HG03378 (cell line): Measurements from ENCODE around the gene STRADA.

Experiments
- ATAC-seq: cut with Tn5 transposase; IDR thresholded peaks from one replicate; pipeline ENCODE4 v1.9.1; 2021; ENCODE audit warnings: mild to moderate bottlenecking, moderate library complexity; ENCODE audit not compliant: unreplicated experiment

STRADA gene

GRCh38 chr17:63741408-63742173, at the start of gene STRADA:
Gene STRADA, minus strand, starts transcription at chr17:63741799. Its CDS starts 13,430 bp downstream, at chr17:63728369.
- ATAC-seq: peak; percentile 82

DNA sequence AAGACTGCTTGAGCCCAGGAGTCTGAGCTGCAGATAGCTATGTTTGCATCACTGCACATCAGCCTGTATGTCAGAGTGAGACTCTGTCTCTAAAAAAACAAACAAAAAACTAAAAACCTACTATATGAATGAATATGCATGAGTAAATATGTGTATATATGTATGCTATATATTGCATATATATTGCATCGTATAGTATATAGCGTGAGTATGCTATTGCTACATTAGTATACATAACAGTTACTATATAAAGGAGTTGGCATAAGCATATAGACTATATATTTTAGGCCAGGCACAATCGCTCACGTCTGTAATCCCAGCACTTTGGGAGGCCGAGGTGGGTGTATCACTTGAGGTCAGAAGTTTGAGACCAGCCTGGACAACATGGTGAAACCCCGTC, 48.5 kb upstream of the STRADA start:
- no peak for ATAC-seq

DNA sequence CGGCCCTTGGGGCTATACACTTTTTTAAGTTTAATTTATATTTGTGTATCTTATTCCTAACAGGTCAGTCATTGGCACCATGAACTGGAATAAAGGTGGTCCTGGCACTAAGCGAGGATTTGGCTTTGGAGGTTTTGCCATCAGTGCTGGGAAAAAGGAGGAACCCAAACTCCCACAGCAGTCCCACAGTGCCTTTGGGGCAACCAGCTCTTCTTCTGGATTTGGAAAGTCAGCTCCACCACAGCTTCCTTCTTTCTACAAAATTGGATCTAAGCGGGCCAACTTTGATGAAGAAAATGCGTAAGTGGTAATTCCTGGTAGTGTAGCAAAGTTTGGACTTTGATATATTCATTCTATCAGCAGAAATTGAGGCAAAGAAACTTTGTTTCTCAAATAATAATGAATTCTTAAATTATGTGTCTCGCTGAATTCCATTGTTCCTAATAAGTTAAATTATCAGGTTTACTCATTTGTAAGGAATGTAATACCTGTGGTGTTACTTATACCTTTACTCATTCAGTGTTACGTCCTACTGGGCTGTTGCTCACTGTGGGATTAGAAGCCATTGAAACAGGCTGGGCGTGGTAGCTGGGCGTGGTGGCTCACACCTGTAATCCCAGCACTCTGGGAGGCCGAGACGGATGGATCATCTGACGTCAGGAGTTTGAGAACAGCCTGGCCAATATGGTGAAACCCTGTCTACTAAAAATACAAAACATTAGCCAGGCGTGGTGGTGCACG, 45.5 kb upstream of the STRADA start:
- ATAC-seq: no peak

- no peak for ATAC-seq
Observed at GRCh38 chr17:63786117-63786516, 44.5 kb upstream of the STRADA start.

DNA sequence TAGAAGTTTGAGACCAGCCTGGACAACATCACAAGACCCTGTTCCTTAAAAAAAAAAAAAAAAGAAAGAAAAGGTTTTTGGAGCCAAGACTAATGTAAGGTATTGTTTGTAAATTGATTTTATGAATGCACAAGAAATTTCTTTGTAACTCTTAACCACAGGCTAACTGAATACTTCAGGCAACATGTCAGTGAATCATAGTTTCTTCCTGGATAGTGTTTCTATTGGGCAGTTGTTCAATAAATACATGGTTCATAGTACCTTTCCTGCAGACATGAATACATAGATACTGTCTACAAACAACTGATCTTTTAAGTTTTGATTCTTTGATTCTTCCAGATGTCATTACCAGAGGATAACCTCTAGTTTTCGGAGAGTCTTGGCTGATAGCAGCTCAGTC, 44.0 kb upstream of the STRADA start:
- no peak for ATAC-seq

DNA sequence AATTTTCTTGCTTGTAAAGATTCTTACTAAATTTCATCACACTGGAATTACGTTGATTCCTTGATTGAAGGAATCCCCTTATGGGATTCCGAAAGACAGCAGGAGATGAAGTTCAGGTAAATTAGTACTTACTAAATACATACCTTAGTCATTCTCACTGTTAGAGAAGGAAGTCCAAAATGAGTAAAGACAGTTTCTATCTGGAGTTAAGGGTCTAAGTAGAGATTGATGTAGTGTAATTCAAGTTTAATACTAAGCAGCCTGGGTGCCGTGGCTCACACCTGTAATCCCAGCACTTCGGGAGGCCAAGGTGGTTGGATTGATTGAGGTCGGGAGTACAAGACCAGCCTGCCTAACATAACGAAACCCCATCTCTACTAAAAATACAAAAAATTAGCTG, 41.9 kb upstream of the STRADA start:
- ATAC-seq: no peak

DNA sequence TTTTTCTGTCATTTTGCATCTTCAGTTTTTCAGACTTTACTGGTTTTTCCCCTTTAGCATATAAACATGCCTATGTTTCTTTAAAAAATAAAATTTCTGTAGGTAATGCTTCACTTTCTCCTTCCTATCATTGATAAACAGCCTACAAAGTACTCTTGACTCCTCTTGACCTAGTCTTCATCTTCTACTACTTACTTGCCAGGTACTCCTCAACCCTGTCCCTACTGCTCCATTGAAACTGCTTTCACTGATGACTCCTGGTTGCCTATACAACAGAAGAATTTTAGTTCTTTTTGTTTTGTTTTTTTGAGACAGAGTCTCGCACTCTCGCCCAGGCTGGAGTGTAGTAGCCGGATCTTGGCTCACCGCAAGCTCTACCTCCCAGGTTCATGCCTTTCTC, 39.3 kb upstream of the STRADA start:
- no peak for ATAC-seq

- ATAC-seq: no peak
Observed at GRCh38 chr17:63780507-63780906, 38.9 kb upstream of the STRADA start.

GRCh38 chr17:63775420-63775819, 33.8 kb upstream of the STRADA start:
- ATAC-seq: no peak

DNA sequence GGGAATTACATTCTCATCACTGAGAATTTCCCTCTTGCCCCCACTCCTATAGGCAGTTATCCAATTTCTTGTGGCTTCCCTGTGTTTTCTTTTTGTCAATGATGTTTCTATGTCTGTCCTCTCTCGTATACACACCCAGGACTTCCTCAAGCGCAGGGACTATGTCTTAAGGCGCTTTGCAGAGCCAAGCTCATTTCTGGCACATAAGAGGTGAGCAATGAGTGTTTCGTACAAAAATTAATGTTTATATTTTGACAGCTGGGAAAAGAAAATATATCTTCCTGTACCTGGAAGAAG, 33.3 kb upstream of the STRADA start:
- ATAC-seq: no peak

DNA sequence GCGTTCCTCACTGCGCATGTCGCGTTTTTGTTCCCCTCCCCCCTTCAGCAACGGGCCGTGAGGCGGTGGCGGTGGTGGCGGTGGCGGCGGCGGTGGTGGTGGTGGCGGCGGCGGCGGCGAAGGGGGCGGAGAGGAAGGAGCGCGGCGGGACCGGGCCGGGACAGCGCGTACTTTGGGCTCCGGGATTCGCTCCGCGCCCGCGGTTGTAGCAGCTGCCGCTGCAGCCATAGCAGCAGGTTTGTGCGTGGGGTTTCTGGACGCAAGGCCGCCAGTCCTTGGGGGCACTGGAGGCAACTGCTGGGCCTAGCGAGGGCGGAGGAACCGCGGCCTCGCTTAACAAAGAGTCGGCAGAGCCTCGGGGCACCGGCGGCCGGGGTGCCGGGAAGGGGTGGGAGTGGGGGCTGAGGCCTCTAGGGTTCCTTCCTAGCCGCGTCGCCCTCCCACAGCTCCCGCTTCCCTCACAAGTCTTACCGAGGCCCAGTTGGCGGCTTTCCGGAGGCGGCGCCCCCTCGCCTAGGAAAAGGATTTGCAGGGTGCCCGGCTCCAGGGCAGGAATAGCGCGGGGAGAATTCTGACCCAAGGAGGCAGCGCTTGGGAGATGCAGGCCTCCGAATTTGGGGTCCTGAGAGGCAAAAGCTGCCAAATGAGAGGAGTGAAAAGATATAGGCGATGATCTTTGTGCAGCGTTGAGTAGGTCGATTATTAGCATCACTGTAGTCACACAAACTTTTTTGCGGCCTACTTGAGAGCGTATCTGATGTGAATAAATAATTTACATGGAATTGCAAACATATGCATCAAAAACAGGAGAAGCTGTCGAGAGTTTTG, 32.8 kb upstream of the STRADA start, which contains the start of gene DDX42:
Gene DDX42 (plus strand): TSS at position 30 of the 828 bp plus-strand sequence. CDS start 12,880 bp downstream, outside the sequence.
- no peak for ATAC-seq

GRCh38 chr17:63773272-63774140, 31.9 kb upstream of the STRADA start, which contains the start of gene CCDC47:
Gene CCDC47, minus strand, starts transcription at chr17:63773597. Its CDS starts 7,422 bp downstream, at chr17:63766175.
- peak; percentile 89 for ATAC-seq

DNA sequence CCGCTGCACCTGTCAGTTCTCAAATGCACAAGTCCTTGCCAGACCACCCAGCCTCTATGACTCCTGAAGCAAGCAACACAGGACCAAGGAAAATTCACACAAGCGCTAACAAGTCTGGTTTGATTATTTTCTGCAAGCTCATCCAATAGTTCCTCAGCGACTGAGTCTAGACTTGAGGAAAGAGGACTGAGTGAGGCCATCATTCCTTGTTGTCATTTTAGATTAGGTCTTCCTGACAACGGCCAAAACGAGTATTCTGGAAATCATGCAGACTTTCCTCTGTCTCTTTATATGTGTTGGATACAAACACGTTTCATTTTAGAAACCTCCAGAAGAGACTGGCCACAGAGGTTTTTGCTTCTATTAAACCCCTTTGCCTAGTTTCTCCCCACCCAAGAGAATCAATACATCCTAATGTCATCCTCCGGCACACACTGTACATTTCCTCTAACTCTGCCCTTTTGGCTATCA, 31.2 kb upstream of the STRADA start:
- no peak for ATAC-seq

- no peak for ATAC-seq
Observed at GRCh38 chr17:63768433-63768832, 26.8 kb upstream of the STRADA start.

DNA sequence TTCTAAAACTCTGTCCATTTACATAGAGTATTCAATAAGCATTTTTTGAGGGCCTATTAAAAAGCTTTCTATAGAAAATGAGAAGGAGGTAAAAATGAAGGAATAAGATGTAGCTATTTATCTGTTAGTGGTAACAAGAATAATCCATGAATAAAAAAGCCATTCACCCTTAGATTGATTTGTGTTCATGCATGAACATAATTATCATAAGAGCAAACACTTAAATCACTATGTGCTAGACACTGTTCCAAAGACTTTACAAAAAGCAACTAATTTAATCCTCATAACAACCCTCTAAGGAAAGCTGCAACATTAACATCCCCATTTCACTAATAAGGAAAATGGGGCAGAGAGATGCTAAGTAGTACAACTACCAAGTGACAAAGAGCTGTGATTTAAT, 25.2 kb upstream of the STRADA start:
- no peak for ATAC-seq

GRCh38 chr17:63764716-63765115, 23.1 kb upstream of the STRADA start:
- no peak for ATAC-seq

DNA sequence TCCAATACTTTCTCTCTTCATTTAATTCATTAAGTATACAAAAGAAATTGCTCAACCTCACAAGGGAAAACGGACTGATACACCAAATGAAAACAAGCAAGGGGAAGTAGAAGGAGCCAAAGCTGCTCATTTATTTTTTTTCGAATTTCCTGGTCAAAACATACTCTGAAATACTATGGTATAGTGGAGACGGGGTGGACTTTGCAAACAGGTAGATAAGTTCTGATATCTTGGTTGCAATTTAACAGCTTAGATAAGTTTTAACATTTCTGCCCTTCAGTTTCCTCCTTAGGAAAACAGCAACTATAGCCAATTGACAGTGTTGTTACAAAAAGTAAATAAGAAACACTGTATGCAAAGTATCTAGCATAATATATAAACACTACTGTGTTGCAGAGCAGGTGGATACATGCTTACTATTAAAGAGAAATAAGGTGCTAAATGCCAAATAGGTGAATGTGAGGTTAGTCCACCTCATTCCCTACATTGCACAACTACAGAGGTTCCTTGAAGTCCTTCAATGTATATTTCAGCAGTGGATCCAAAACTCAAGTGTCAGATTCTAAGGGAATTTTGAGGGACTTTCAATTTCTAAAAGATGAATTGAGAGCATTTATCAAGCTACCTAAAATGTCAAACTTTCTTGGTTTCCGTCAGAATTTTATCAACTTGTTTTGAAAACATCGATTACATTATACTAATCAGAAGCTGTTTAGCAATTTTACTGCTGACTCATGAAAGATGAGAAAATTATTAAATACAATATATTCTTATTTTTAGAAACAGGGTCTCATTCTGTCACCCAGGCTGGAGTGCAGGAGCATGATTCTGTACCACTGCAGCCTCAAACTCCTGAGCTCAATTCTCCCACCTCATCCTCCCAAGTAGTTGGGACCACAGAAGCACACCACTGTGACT, 20.8 kb upstream of the STRADA start:
- no peak for ATAC-seq

DNA sequence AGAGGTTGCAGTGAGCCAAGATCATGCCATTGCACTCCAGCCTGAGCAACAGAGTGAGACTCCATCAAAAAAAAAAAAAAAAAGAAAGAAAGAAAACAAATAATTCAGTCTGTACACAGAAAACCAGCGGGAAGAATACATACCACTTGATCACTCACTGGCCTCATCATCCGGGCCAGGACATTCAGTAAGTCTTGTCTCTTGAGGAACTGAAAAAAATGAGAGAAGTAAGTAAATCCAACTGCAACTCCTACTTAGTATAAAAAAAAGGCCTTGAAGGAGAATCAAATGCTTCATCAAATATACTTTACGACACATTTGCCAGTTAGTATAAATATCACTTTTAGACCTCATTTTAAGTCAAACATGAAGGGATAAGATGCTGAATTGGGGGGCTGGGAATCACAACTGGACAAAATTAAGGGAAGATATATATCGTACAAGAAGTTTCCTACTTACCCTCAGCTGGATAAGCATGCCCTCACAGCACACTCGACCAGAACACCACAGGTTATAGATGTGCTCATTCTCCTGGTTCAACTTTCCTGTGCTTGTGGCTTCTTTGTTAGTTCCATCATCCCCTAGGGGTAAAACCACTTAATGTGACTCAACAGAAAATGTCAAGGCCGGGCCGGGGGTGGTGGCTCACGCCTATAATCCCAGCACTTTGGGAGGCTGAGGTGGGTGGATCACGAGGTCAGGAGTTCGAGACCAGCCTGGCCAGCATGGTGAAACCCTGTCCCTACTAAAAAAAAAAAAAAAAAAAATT, 19.4 kb upstream of the STRADA start:
- no peak for ATAC-seq

- ATAC-seq: no peak
Observed at GRCh38 chr17:63758428-63758827, 16.8 kb upstream of the STRADA start.
